GM23338 (cell line): Measurements from ENCODE around the gene RAD51B. TPM values are rescaled to one million over a fixed set of nuclear protein-coding genes. Genes with fewer than 3 reads are reported as not detected.

Source experiments
- ATAC-seq: fragments of 200-7000 bp; cut with Tn5 transposase; 3 replicates; pipeline ENCODE4 v1.9.1; 2020
- DNase-seq: peaks from one replicate; pipeline ENCODE4 v3.0.0-alpha.2; 2015; ENCODE audit warnings: low spot score
- H2AFZ ChIP-seq: fragments of 200-600 bp; sonication (generic); 2 replicates; pipeline ENCODE4 v1.8.0; 2016; ENCODE audit warnings: antibody characterized with exemption, mild to moderate bottlenecking, moderate library complexity
- H3F3A ChIP-seq: fragments of 200-600 bp; sonication (generic); replicated peaks from 2 replicates; pipeline ENCODE4 v1.8.0; 2017; ENCODE audit warnings: antibody characterized with exemption, mixed run types, low read depth
- H3K27ac ChIP-seq: fragments of 200-600 bp; sonication (generic); 2 replicates; pipeline ENCODE4 v1.6.1; 2016; ENCODE audit warnings: low read depth
- H3K27me3 ChIP-seq: fragments of 200-600 bp; sonication (generic); 2 replicates; pipeline ENCODE4 v1.8.0; 2016; ENCODE audit warnings: mild to moderate bottlenecking, mixed run types, moderate library complexity; ENCODE audit not compliant: insufficient read depth
- H3K36me3 ChIP-seq: fragments of 200-600 bp; sonication (generic); 2 replicates; pipeline ENCODE4 v1.8.0; 2016; ENCODE audit warnings: mild to moderate bottlenecking; ENCODE audit not compliant: insufficient read depth
- H3K4me1 ChIP-seq: fragments of 200-600 bp; sonication (generic); 2 replicates; pipeline ENCODE4 v1.8.0; 2016; ENCODE audit warnings: mild to moderate bottlenecking, moderate library complexity; ENCODE audit not compliant: insufficient read depth
- H3K4me2 ChIP-seq: fragments of 200-600 bp; sonication (generic); 2 replicates; pipeline ENCODE4 v1.7.1; 2017; ENCODE audit warnings: mixed run types
- H3K4me3 ChIP-seq: fragments of 200-600 bp; sonication (generic); 2 replicates; pipeline ENCODE4 v1.6.1; 2016; ENCODE audit warnings: mixed run types
- H3K79me2 ChIP-seq: fragments of 200-600 bp; sonication (generic); replicated peaks from 2 replicates; pipeline ENCODE4 v1.8.0; 2017; ENCODE audit warnings: mild to moderate bottlenecking; ENCODE audit not compliant: insufficient read depth
- H3K9me2 ChIP-seq: fragments of 200-600 bp; sonication (generic); 2 replicates; pipeline ENCODE4 v1.8.0; 2017; ENCODE audit not compliant: insufficient read depth
- H4K20me1 ChIP-seq: fragments of 200-600 bp; sonication (generic); replicated peaks from 2 replicates; pipeline ENCODE4 v1.8.0; 2017; ENCODE audit warnings: mild to moderate bottlenecking; ENCODE audit not compliant: insufficient read depth
- H3K27ac Mint-ChIP-seq: 2 replicates; pipeline ENCODE4 v1.8.0; 2020; ENCODE audit warnings: inconsistent platforms, mild to moderate bottlenecking, moderate library complexity, mixed read lengths
- H3K27me3 Mint-ChIP-seq: 3 replicates; pipeline ENCODE4 v1.8.0; 2022; ENCODE audit warnings: low read depth, mild to moderate bottlenecking, moderate library complexity, mixed read lengths, inconsistent platforms; ENCODE audit not compliant: insufficient read depth, poor library complexity
- H3K36me3 Mint-ChIP-seq: 3 replicates; pipeline ENCODE4 v1.8.0; 2021; ENCODE audit warnings: low read depth, mild to moderate bottlenecking, inconsistent platforms, moderate library complexity, mixed read lengths
- H3K4me1 Mint-ChIP-seq: 3 replicates; pipeline ENCODE4 v1.8.0; 2020; ENCODE audit warnings: mild to moderate bottlenecking, inconsistent platforms, mixed read lengths
- H3K4me3 Mint-ChIP-seq: 3 replicates; pipeline ENCODE4 v1.8.0; 2021; ENCODE audit warnings: moderate library complexity, mild to moderate bottlenecking, inconsistent platforms, mixed read lengths
- H3K9me3 Mint-ChIP-seq: 3 replicates; pipeline ENCODE4 v1.8.0; 2020; ENCODE audit warnings: moderate library complexity, mild to moderate bottlenecking, inconsistent platforms, mixed read lengths
- CREB1 ChIP-seq: fragments of 250-450 bp; sonication (Bioruptor Pico); IDR thresholded peaks from 2 replicates; pipeline ENCODE4 v1.5.0; 2020; ENCODE audit warnings: low read depth, mild to moderate bottlenecking, moderate library complexity
- EZH2 ChIP-seq: fragments of 200-600 bp; sonication (generic); IDR thresholded peaks from one replicate; pipeline ENCODE4 v1.8.0; 2017; ENCODE audit warnings: antibody characterized with exemption, mild to moderate bottlenecking, low read depth; ENCODE audit not compliant: unreplicated experiment
- EZH2phosphoT487 ChIP-seq: fragments of 200-600 bp; sonication (generic); IDR thresholded peaks from one replicate; pipeline ENCODE4 v1.8.1; 2018; ENCODE audit warnings: antibody characterized with exemption; ENCODE audit not compliant: unreplicated experiment
- JUNB ChIP-seq: IDR thresholded peaks from one replicate; pipeline ENCODE4 v1.6.1; 2016; ENCODE audit warnings: antibody characterized with exemption; ENCODE audit not compliant: unreplicated experiment
- NANOG ChIP-seq: IDR thresholded peaks from 2 replicates; pipeline ENCODE4 v1.6.1; 2016; ENCODE audit warnings: antibody characterized with exemption, borderline replicate concordance
- POLR2AphosphoS5 ChIP-seq: IDR thresholded peaks from 2 replicates; pipeline ENCODE4 v1.6.1; 2016; ENCODE audit warnings: antibody characterized with exemption, low read depth
- STAT1 ChIP-seq: IDR thresholded peaks from one replicate; pipeline ENCODE4 v1.6.1; 2016; ENCODE audit warnings: antibody characterized with exemption; ENCODE audit not compliant: unreplicated experiment
- ZNF114 ChIP-seq: fragments of 250-450 bp; sonication (Bioruptor Pico); IDR thresholded peaks from 2 replicates; pipeline ENCODE4 v1.5.0; 2020; ENCODE audit warnings: mild to moderate bottlenecking, moderate library complexity
- ZNF331 ChIP-seq: fragments of 250-450 bp; sonication (Bioruptor Pico); IDR thresholded peaks from 2 replicates; pipeline ENCODE4 v1.5.0; 2020; ENCODE audit warnings: low read depth, mild to moderate bottlenecking, moderate library complexity
- ZNF462 ChIP-seq: fragments of 250-450 bp; sonication (Bioruptor Pico); IDR thresholded peaks from 2 replicates; pipeline ENCODE4 v1.5.0; 2020; ENCODE audit warnings: mild to moderate bottlenecking, moderate library complexity
- polyA plus RNA-seq: library from polyadenylated mRNA; unstranded; fragments of >200 nt; fragmentation: Nextera tagmentation; extraction: Ambion mirVana; gene quantifications from 2 replicates; pipeline ENCODE4 v1.2.1, GENCODE V29; 2016
- total RNA-seq: library from RNA; depleted of rRNA; stranded (reverse); fragments of >200 nt; shearing (Covaris generic); gene quantifications from 2 replicates; pipeline ENCODE4 v1.2.3, GENCODE V29; 2014
- TF ChIP-seq, protein P1 (sequence below), 2 experiments: fragments of 200-600 bp in 1 of 2; sonication (generic) in 1 of 2; conservative IDR thresholded peaks; 2 replicates each; pipeline versions ENCODE4 v1.5.1 to v1.6.1; 2016 to 2017; ENCODE audit warnings: antibody characterized with exemption in 2 of 2, low read depth in 2 of 2, mild to moderate bottlenecking in 2 of 2, moderate library complexity in 1 of 2
- TF ChIP-seq, protein P2 (sequence below): IDR thresholded peaks from 2 replicates; pipeline ENCODE4 v1.6.1; 2016; ENCODE audit warnings: antibody characterized with exemption
- TF ChIP-seq, protein P3 (sequence below): IDR thresholded peaks from one replicate; pipeline ENCODE4 v1.6.1; 2018; ENCODE audit warnings: antibody characterized with exemption; ENCODE audit not compliant: unreplicated experiment

RAD51B gene
- total and polyA plus RNA-seq, 2 experiments from 2014 or later, result 15.7 to 29.1 TPM

DNA sequence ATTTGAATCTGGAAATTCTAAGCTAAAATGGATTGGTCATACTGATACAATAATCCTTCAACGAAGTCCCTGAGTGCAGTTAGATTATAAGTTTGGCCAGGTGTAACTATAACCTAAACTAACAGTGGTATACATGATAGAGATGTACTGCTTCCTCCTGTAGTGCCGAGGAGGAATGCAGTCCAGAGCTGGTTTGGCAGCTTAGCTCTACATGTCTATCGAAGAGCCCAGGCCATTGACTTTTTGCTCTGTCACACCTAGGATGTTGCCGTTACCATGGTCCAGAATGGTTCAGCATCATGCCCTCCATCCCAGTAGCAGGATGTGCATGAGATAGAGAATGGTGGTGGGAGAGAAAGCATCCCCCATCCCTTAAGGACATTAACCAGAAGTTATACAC, 655.2 kb downstream of the RAD51B start:
- no peak for ATAC-seq
- H3K27ac Mint-ChIP-seq, result no peak overlapping the region
- peaks cover 67% of the 10 kb centered on the region for H3K4me1 Mint-ChIP-seq

More for the DNA sequence above, 655.2 kb downstream of the RAD51B start:
- TF ChIP-seq POLR2AphosphoS5 (no peak), CREB1 (no peak), ZNF331 (CRISPR knock-in tag) (no peak), EZH2phosphoT487 (no peak), ZNF462 (no peak), EZH2 (no peak), NANOG (no peak), JUNB (no peak), ZNF114 (CRISPR knock-in tag) (no peak), STAT1 (no peak)
- TF ChIP-seq, protein P1, sequence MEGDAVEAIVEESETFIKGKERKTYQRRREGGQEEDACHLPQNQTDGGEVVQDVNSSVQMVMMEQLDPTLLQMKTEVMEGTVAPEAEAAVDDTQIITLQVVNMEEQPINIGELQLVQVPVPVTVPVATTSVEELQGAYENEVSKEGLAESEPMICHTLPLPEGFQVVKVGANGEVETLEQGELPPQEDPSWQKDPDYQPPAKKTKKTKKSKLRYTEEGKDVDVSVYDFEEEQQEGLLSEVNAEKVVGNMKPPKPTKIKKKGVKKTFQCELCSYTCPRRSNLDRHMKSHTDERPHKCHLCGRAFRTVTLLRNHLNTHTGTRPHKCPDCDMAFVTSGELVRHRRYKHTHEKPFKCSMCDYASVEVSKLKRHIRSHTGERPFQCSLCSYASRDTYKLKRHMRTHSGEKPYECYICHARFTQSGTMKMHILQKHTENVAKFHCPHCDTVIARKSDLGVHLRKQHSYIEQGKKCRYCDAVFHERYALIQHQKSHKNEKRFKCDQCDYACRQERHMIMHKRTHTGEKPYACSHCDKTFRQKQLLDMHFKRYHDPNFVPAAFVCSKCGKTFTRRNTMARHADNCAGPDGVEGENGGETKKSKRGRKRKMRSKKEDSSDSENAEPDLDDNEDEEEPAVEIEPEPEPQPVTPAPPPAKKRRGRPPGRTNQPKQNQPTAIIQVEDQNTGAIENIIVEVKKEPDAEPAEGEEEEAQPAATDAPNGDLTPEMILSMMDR (conservative IDR thresholded peaks at IDR 0.05; ENCODE audit: low read depth in 2 of 2), result no peak
- TF ChIP-seq, protein P2, sequence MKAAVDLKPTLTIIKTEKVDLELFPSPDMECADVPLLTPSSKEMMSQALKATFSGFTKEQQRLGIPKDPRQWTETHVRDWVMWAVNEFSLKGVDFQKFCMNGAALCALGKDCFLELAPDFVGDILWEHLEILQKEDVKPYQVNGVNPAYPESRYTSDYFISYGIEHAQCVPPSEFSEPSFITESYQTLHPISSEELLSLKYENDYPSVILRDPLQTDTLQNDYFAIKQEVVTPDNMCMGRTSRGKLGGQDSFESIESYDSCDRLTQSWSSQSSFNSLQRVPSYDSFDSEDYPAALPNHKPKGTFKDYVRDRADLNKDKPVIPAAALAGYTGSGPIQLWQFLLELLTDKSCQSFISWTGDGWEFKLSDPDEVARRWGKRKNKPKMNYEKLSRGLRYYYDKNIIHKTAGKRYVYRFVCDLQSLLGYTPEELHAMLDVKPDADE, result no peak
- TF ChIP-seq, protein P3, sequence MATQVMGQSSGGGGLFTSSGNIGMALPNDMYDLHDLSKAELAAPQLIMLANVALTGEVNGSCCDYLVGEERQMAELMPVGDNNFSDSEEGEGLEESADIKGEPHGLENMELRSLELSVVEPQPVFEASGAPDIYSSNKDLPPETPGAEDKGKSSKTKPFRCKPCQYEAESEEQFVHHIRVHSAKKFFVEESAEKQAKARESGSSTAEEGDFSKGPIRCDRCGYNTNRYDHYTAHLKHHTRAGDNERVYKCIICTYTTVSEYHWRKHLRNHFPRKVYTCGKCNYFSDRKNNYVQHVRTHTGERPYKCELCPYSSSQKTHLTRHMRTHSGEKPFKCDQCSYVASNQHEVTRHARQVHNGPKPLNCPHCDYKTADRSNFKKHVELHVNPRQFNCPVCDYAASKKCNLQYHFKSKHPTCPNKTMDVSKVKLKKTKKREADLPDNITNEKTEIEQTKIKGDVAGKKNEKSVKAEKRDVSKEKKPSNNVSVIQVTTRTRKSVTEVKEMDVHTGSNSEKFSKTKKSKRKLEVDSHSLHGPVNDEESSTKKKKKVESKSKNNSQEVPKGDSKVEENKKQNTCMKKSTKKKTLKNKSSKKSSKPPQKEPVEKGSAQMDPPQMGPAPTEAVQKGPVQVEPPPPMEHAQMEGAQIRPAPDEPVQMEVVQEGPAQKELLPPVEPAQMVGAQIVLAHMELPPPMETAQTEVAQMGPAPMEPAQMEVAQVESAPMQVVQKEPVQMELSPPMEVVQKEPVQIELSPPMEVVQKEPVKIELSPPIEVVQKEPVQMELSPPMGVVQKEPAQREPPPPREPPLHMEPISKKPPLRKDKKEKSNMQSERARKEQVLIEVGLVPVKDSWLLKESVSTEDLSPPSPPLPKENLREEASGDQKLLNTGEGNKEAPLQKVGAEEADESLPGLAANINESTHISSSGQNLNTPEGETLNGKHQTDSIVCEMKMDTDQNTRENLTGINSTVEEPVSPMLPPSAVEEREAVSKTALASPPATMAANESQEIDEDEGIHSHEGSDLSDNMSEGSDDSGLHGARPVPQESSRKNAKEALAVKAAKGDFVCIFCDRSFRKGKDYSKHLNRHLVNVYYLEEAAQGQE, result no peak
- Mint-ChIP-seq H3K27me3 (peaks cover 7% of the 10 kb centered on the region), H3K36me3 (0 out of 3 replicates have a peak, but pooled peaks cover 5% of the 10 kb centered on the region), H3K4me3 (no peak overlapping the region), H3K9me3 (no peaks in the 10 kb centered on the region)
- Histone ChIP-seq H3K27ac (no peak overlapping the region), H3K4me2 (no peak overlapping the region), H3K36me3 (no peaks in the 10 kb centered on the region), H2AFZ (no peak overlapping the region), H3K79me2 (no peaks in the 10 kb centered on the region), H3F3A (peaks cover 12% of the 10 kb centered on the region; the same call in 1 of the 2 replicates), H4K20me1 (no peaks in the 10 kb centered on the region), H3K9me2 (peaks cover 2% of the 10 kb centered on the region; the same call in 1 of the 2 replicates), H3K4me3 (no peak overlapping the region), H3K4me1 (peaks cover 43% of the 10 kb centered on the region), H3K27me3 (no peaks in the 10 kb centered on the region)
- DNase-seq, result no peak
